WTC11 (cell line): ENCODE measurements around the gene PABPN1L.

Source experiments
- FOXP1 ChIP-seq: sonication (generic); formaldehyde crosslinking; IDR thresholded peaks from 2 replicates; pipeline ENCODE4 v1.8.0; 2022; ENCODE audit warnings: missing genetic modification reagents, mild to moderate bottlenecking, moderate library complexity, borderline replicate concordance
- RELA ChIP-seq: sonication (generic); formaldehyde crosslinking; IDR thresholded peaks from 2 replicates; pipeline ENCODE4 v1.8.1; 2022; ENCODE audit warnings: missing genetic modification reagents, mild to moderate bottlenecking, borderline replicate concordance
- TF ChIP-seq, protein P1 (sequence below): sonication (generic); formaldehyde crosslinking; IDR thresholded peaks from 2 replicates; pipeline ENCODE4 v1.8.1; 2022; ENCODE audit warnings: mild to moderate bottlenecking, missing genetic modification reagents, moderate library complexity, borderline replicate concordance

DNA sequence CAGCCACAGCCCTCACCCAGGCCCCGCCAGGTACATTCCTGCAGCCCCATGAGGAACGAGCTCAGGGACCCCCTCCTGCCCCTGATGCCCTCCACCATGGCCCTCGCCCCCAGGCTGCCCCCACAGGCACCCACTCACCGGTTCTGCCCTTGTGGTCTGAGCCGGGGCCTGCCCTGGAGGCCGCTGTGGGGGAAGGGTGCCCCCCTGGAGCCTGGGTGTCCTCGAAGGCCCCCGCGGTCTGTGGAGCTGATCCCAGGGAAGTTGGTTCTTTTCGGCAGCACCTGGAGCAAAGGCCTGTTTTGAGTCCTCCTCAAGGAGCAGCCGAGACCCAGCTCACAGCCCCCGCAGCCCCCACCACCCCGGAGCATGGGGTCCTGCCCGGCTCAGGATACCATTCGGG lies 2.4 kb downstream of the PABPN1L start:
- no peak for TF ChIP-seq RELA (CRISPR knock-in tag)
- TF ChIP-seq, protein P1, sequence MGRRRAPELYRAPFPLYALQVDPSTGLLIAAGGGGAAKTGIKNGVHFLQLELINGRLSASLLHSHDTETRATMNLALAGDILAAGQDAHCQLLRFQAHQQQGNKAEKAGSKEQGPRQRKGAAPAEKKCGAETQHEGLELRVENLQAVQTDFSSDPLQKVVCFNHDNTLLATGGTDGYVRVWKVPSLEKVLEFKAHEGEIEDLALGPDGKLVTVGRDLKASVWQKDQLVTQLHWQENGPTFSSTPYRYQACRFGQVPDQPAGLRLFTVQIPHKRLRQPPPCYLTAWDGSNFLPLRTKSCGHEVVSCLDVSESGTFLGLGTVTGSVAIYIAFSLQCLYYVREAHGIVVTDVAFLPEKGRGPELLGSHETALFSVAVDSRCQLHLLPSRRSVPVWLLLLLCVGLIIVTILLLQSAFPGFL (CRISPR knock-in tag), result no peak
- no peak for TF ChIP-seq FOXP1 (CRISPR knock-in tag)
